ENCODE results near the gene MAFF.

The MAFF gene

DNA sequence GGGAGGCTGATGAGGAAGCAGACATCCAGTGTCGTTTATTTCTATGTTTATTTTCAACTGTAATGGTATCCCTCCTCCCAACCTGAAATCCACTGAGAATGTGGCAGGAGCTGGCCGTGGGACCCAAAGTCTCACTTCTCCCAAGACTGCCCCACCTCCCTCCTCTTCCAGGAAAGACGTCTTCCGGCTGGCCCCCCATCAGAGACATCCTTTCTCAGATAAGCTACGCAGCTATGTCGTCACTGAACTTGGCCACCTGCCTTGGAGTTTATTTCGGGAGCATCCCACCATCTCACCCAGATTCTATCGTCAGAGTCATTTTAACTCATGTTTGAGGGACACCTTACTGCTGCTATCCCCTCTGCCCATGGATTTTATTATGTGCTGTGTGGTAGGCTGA lies 57.1 kb downstream of the MAFF start:
- no peak for TF ChIP-seq REST (IDR thresholded peaks at IDR 0.05; ENCODE audit: insufficient replicate concordance, low read depth)
- TF ChIP-seq CTCF (IDR thresholded peaks at IDR 0.05; ENCODE audit: insufficient read depth, low read length): no peak
- no peak for TF ChIP-seq GABPA (IDR thresholded peaks at IDR 0.05; ENCODE audit: low read depth)
- TF ChIP-seq SPI1 (IDR thresholded peaks at IDR 0.05; ENCODE audit: borderline replicate concordance, low read depth): no peak
- no peak for TF ChIP-seq POLR2AphosphoS5 (IDR thresholded peaks at IDR 0.05; ENCODE audit: low read depth)
- DNase-seq (ENCODE audit: low read depth in 1 of 2, low spot score in 1 of 2): no peak
- Histone ChIP-seq H3K27ac (replicated peaks) (peak overlapping the region; percentile 60; the same call in 1 of the 2 replicates), H3K4me3 (replicated peaks; ENCODE audit: insufficient read depth, low read length) (no peak overlapping the region), H3K27me3 (ENCODE audit: insufficient read depth, poor library complexity, severe bottlenecking) (no peaks in the 10 kb centered on the region)

DNA sequence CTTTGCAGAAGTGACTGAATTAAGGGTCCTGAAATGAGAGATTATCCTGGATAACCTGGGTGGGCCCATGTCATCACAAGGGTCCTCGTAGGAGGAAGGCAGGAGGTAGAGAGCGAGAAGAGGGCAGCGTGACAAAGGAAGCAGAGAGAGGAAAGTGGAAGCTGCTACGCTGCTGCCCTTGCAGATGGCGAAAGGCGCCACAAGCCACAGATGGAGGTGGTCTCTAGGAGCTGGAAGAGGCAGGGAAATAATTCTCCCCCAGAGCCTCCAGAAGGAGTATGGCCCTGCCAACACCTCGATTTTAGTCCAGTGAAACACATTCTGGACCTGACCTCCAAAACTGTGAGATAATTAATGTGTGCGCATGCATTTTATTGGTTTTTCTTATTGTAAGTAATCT lies 57.6 kb downstream of the MAFF start:
- Histone ChIP-seq H3K27ac (replicated peaks) (peak overlapping the region; percentile 60), H3K27me3 (ENCODE audit: insufficient read depth, poor library complexity, severe bottlenecking) (no peaks in the 10 kb centered on the region), H3K4me3 (replicated peaks; ENCODE audit: insufficient read depth, low read length) (no peak overlapping the region)
- DNase-seq (ENCODE audit: low read depth in 1 of 2, low spot score in 1 of 2): peak in 1 of 2 experiments; percentile 47
- TF ChIP-seq REST (IDR thresholded peaks at IDR 0.05; ENCODE audit: insufficient replicate concordance, low read depth) (no peak), SPI1 (IDR thresholded peaks at IDR 0.05; ENCODE audit: borderline replicate concordance, low read depth) (no peak), POLR2AphosphoS5 (IDR thresholded peaks at IDR 0.05; ENCODE audit: low read depth) (no peak), CTCF (IDR thresholded peaks at IDR 0.05; ENCODE audit: insufficient read depth, low read length) (no peak), GABPA (IDR thresholded peaks at IDR 0.05; ENCODE audit: low read depth) (no peak)

DNA sequence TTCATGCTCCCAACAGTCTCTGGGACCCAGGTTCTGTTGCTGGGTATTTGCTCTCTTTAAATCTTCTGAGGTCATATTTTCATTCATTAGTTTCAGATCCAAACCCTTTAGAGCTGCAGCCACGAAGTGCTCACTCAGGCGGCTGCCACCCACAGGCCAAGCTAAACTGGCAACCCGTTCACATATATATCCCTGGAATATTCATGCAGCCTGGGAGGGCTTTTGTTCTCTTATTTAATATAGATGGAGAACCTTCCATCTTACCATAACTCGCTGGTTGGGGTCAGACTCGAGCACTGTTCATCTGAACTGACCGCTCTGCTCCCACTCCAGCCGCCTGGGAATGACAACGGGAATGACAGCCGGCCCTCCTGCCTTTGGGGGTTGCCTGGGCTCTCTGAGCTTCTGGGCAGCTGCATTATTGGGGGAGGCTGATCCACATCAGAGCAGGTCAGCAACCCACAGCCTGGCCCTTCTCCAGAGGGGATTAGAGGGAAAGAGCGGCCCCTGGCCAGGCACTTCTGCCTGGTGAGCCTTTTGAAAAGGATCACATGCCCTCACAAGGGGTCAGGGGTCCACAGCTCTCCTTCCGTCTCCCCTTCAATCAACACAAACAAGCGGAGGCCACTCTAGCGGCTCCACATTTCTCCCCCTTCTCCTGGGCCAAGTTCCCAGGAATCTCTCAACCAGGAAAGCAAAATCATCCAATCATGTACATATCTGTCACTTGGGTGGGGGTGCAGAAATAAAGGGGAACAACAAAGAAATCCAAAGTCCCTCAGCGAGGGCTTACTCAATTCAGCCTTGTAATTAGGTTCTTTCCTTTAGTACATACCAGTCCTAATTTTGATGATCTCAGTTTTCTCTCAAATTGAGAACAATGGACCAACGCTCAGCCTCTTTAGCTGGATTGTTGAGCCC lies 59.2 kb downstream of the MAFF start:
- TF ChIP-seq SPI1 (IDR thresholded peaks at IDR 0.05; ENCODE audit: borderline replicate concordance, low read depth) (no peak), REST (IDR thresholded peaks at IDR 0.05; ENCODE audit: insufficient replicate concordance, low read depth) (no peak), CTCF (IDR thresholded peaks at IDR 0.05; ENCODE audit: insufficient read depth, low read length) (no peak), GABPA (IDR thresholded peaks at IDR 0.05; ENCODE audit: low read depth) (no peak), POLR2AphosphoS5 (IDR thresholded peaks at IDR 0.05; ENCODE audit: low read depth) (no peak)

More for the DNA sequence above, 59.2 kb downstream of the MAFF start:
- DNase-seq (ENCODE audit: low read depth in 1 of 2, low spot score in 1 of 2): peak in 1 of 2 experiments; percentile 16
- H3K27ac ChIP-seq (replicated peaks): peak overlapping the region; percentile 60
- no peak overlapping the region for H3K4me3 ChIP-seq (replicated peaks; ENCODE audit: insufficient read depth, low read length)
- H3K27me3 ChIP-seq (ENCODE audit: insufficient read depth, poor library complexity, severe bottlenecking): no peaks in the 10 kb centered on the region
